ENCODE data around the gene MIER1.

Gene MIER1

GRCh38 chr1:66999640-67000400, 75.0 kb downstream of the MIER1 start:
- peak; percentile 91 for DNase-seq

- DNase-seq = peak; percentile 23
These were observed 77.1 kb downstream of the MIER1 start for GRCh38 chr1:67001682-67002425.

GRCh38 chr1:67004176-67004575, 79.4 kb downstream of the MIER1 start:
- DNase-seq = no peak

- no peak for DNase-seq
These were observed 80.3 kb downstream of the MIER1 start for GRCh38 chr1:67005068-67005467.

GRCh38 chr1:67009792-67010191, 85.0 kb downstream of the MIER1 start:
- no peak for DNase-seq

- no peak for DNase-seq
These were observed 88.8 kb downstream of the MIER1 start for GRCh38 chr1:67013573-67013972.

GRCh38 chr1:67018574-67018973, 93.8 kb downstream of the MIER1 start:
- DNase-seq = no peak

- no peak for DNase-seq
These were observed 94.3 kb downstream of the MIER1 start for GRCh38 chr1:67019121-67019520.

- DNase-seq = no peak
These were observed 94.9 kb downstream of the MIER1 start for GRCh38 chr1:67019600-67020136.

- no peak for DNase-seq
These were observed 95.5 kb downstream of the MIER1 start for GRCh38 chr1:67020304-67020703.

- DNase-seq = no peak
These were observed 96.0 kb downstream of the MIER1 start for GRCh38 chr1:67020765-67021164.

- no peak for DNase-seq
These were observed 104.7 kb downstream of the MIER1 start for GRCh38 chr1:67029472-67029871.

- no peak for DNase-seq
These were observed 106.5 kb downstream of the MIER1 start for GRCh38 chr1:67031121-67031858.

GRCh38 chr1:67031859-67032247, 107.1 kb downstream of the MIER1 start:
- DNase-seq = no peak

Data from MV-4-11 (cell line).